ENCODE data around the gene NFKBIE. TPM values are rescaled to one million over a fixed set of nuclear protein-coding genes. Genes with fewer than 3 reads are reported as not detected.
"Not testable (repeated sequence)": the region's sequence is repeated elsewhere in the genome, so short reads cannot be mapped to it uniquely, and the experiment has no call there.

Gene NFKBIE
- total RNA-seq, 1 experiment from 2014 or later, result 6.0 TPM

GRCh38 chr6:44232676-44233566 lies 32.4 kb downstream of the NFKBIE start:
- ChIA-PET CTCF (interaction anchor here (1.6 to 3.6 kb wide), 2 partner anchors 9 to 135 kb away, joined by 5 to 52 read pairs; partner anchors contain the start of gene SLC29A1), POLR2A (interaction anchor here (1.2 kb wide), 1 partner anchor 11 kb away, joined by 5 read pairs; no protein-coding TSS in a partner anchor)
- no TSS peak for BruUV-seq (replicated peaks)
- peaks cover 7% of the 10 kb centered on the region for H3K36me3 Mint-ChIP-seq (ENCODE audit: insufficient read depth, unreplicated experiment)
- H3K9me3 Mint-ChIP-seq (ENCODE audit: unreplicated experiment), result no peaks in the 10 kb centered on the region
- no peak for TF ChIP-seq CTCF (IDR thresholded peaks at IDR 0.05; ENCODE audit: unreplicated experiment)
- H3K4me1 Mint-ChIP-seq (ENCODE audit: insufficient read depth, unreplicated experiment), result peaks cover 20% of the 10 kb centered on the region
- H3K4me3 Mint-ChIP-seq (ENCODE audit: unreplicated experiment), result no peak overlapping the region
- H3K27ac Mint-ChIP-seq (ENCODE audit: low read depth, unreplicated experiment), result peak overlapping the region; percentile 49
- DNase-seq (ENCODE audit: unreplicated experiment), result no peak
- intact Hi-C loops (cut with micrococcal nuclease), result no loop called here
- no peaks in the 10 kb centered on the region for H3K27me3 Mint-ChIP-seq (ENCODE audit: insufficient read depth, unreplicated experiment)

- H3K27ac Mint-ChIP-seq (ENCODE audit: low read depth, unreplicated experiment); H3K36me3 Mint-ChIP-seq (ENCODE audit: insufficient read depth, unreplicated experiment); H3K27me3 Mint-ChIP-seq (ENCODE audit: insufficient read depth, unreplicated experiment); intact Hi-C loops (cut with micrococcal nuclease); BruUV-seq (replicated peaks); POLR2A ChIA-PET; DNase-seq (ENCODE audit: unreplicated experiment); H3K9me3 Mint-ChIP-seq (ENCODE audit: unreplicated experiment); H3K4me3 Mint-ChIP-seq (ENCODE audit: unreplicated experiment): not testable (repeated sequence)
- CTCF ChIA-PET, result interaction anchor here (1.2 kb wide), 1 partner anchor 58 kb away, joined by 4 read pairs; no protein-coding TSS in a partner anchor
- peaks cover 34% of the 10 kb centered on the region for H3K4me1 Mint-ChIP-seq (ENCODE audit: insufficient read depth, unreplicated experiment)
Measured at GRCh38 chr6:44231426-44231825, 33.9 kb downstream of the NFKBIE start.

- Mint-ChIP-seq H3K36me3 (ENCODE audit: insufficient read depth, unreplicated experiment) (peaks cover 2% of the 10 kb centered on the region), H3K27me3 (ENCODE audit: insufficient read depth, unreplicated experiment) (no peaks in the 10 kb centered on the region), H3K27ac (ENCODE audit: low read depth, unreplicated experiment) (no peak overlapping the region), H3K4me1 (ENCODE audit: insufficient read depth, unreplicated experiment) (peaks cover 39% of the 10 kb centered on the region), H3K4me3 (ENCODE audit: unreplicated experiment) (no peak overlapping the region), H3K9me3 (ENCODE audit: unreplicated experiment) (no peaks in the 10 kb centered on the region)
- no peak for TF ChIP-seq CTCF (IDR thresholded peaks at IDR 0.05; ENCODE audit: unreplicated experiment)
- DNase-seq (ENCODE audit: unreplicated experiment), result no peak
- intact Hi-C loops (cut with micrococcal nuclease), result no loop called here
- CTCF ChIA-PET, result interaction anchor here (0.7 to 1.4 kb wide), 3 partner anchors 17 to 60 kb away, joined by 3 to 4 read pairs (median 4); partner anchors contain the start of gene HSP90AB1
- no TSS peak for BruUV-seq (replicated peaks)
- POLR2A ChIA-PET, result interaction anchor here (1.1 kb wide), 1 partner anchor 25 kb away, joined by 3 read pairs; no protein-coding TSS in a partner anchor
Measured at GRCh38 chr6:44230034-44230675, 35.2 kb downstream of the NFKBIE start.

- no peak for DNase-seq (ENCODE audit: unreplicated experiment)
- Mint-ChIP-seq H3K9me3 (ENCODE audit: unreplicated experiment) (no peaks in the 10 kb centered on the region), H3K4me3 (ENCODE audit: unreplicated experiment) (no peak overlapping the region), H3K4me1 (ENCODE audit: insufficient read depth, unreplicated experiment) (peaks cover 39% of the 10 kb centered on the region), H3K27me3 (ENCODE audit: insufficient read depth, unreplicated experiment) (no peaks in the 10 kb centered on the region), H3K36me3 (ENCODE audit: insufficient read depth, unreplicated experiment) (no peaks in the 10 kb centered on the region), H3K27ac (ENCODE audit: low read depth, unreplicated experiment) (no peak overlapping the region)
- ChIA-PET CTCF (interaction anchor here (0.7 to 1.4 kb wide), 2 partner anchors 17 to 59 kb away, joined by 3 to 4 read pairs; partner anchors contain the start of gene HSP90AB1), POLR2A (interaction anchor here (0.6 to 1.1 kb wide), 2 partner anchors 8 to 26 kb away, joined by 3 read pairs; no protein-coding TSS in a partner anchor)
- intact Hi-C loops (cut with micrococcal nuclease), result no loop called here
- BruUV-seq (replicated peaks), result no TSS peak
- no peak for TF ChIP-seq CTCF (IDR thresholded peaks at IDR 0.05; ENCODE audit: unreplicated experiment)
Measured at GRCh38 chr6:44229376-44230033, 35.8 kb downstream of the NFKBIE start.
